ENCODE measurements around the gene STARD3. TPM values are rescaled to one million over a fixed set of nuclear protein-coding genes. Genes with fewer than 3 reads are reported as not detected.

The STARD3 gene
- total RNA-seq, 2 donors from 2014 or later: 60.3 to 60.5 TPM

- Mint-ChIP-seq H3K36me3 (ENCODE audit: low read depth) (peaks cover 3% of the 10 kb centered on the region), H3K27me3 (ENCODE audit: insufficient read depth) (no peaks in the 10 kb centered on the region), H3K9me3 (no peaks in the 10 kb centered on the region), H3K4me1 (peaks cover 32% of the 10 kb centered on the region), H3K4me3 (no peak overlapping the region), H3K27ac (no peak overlapping the region)
- Histone ChIP-seq H3K9me3 (ENCODE audit: control insufficient read depth, low read length) (no peaks in the 10 kb centered on the region), H3K36me3 (ENCODE audit: control insufficient read depth, insufficient read depth, low read length) (no peaks in the 10 kb centered on the region), H3K4me1 (ENCODE audit: control insufficient read depth, insufficient read depth, low read length) (peaks cover 22% of the 10 kb centered on the region), H3K9ac (ENCODE audit: extremely low read depth, low read length, poor library complexity, severe bottlenecking) (no peak overlapping the region), H3K27ac (ENCODE audit: low read depth, low read length) (no peak overlapping the region), H3K27me3 (ENCODE audit: control insufficient read depth, insufficient read depth, low read length, poor library complexity, severe bottlenecking) (no peaks in the 10 kb centered on the region), H3K4me3 (ENCODE audit: low read length) (no peak overlapping the region)
- TF ChIP-seq CTCF (conservative IDR thresholded peaks at IDR 0.05): no peak
- DNase-seq: no peak
- 95 to 99% methylated on average over 11 to 15 of the region's 15 CpGs for WGBS, 2 experiments (ENCODE audit: insufficient coverage in 1 of 2, insufficient read length in 1 of 2)
Measured at GRCh38 chr17:39648616-39649366, 11.8 kb downstream of the STARD3 start.

GRCh38 chr17:39650121-39650579 is 13.2 kb downstream of the STARD3 start:
- no peak for TF ChIP-seq CTCF (conservative IDR thresholded peaks at IDR 0.05)
- Mint-ChIP-seq H3K4me3 (no peak overlapping the region), H3K4me1 (peaks cover 25% of the 10 kb centered on the region), H3K36me3 (ENCODE audit: low read depth) (peaks cover 10% of the 10 kb centered on the region), H3K27me3 (ENCODE audit: insufficient read depth) (no peaks in the 10 kb centered on the region), H3K27ac (no peak overlapping the region), H3K9me3 (no peaks in the 10 kb centered on the region)
- no peak for DNase-seq
- no peaks in the 10 kb centered on the region for H3K36me3 ChIP-seq (ENCODE audit: control insufficient read depth, insufficient read depth, low read length)
- H3K27ac ChIP-seq (ENCODE audit: low read depth, low read length): no peak overlapping the region
- no peaks in the 10 kb centered on the region for H3K27me3 ChIP-seq (ENCODE audit: control insufficient read depth, insufficient read depth, low read length, poor library complexity, severe bottlenecking)
- H3K4me1 ChIP-seq (ENCODE audit: control insufficient read depth, insufficient read depth, low read length): peaks cover 18% of the 10 kb centered on the region
- no peaks in the 10 kb centered on the region for H3K9me3 ChIP-seq (ENCODE audit: control insufficient read depth, low read length)
- no peak overlapping the region for H3K4me3 ChIP-seq (ENCODE audit: low read length)
- 91 to 94% methylated on average over 9 to 11 of the region's 11 CpGs for WGBS, 2 experiments (ENCODE audit: insufficient coverage in 1 of 2, insufficient read length in 1 of 2)
- H3K9ac ChIP-seq (ENCODE audit: extremely low read depth, low read length, poor library complexity, severe bottlenecking): no peak overlapping the region

GRCh38 chr17:39651923-39652586 is 15.1 kb downstream of the STARD3 start:
- H3K36me3 Mint-ChIP-seq (ENCODE audit: low read depth): peaks cover 13% of the 10 kb centered on the region
- H3K9me3 Mint-ChIP-seq: no peaks in the 10 kb centered on the region

More at GRCh38 chr17:39651923-39652586, 15.1 kb downstream of the STARD3 start:
- Histone ChIP-seq H3K4me3 (ENCODE audit: low read length) (no peak overlapping the region), H3K27me3 (ENCODE audit: control insufficient read depth, insufficient read depth, low read length, poor library complexity, severe bottlenecking) (no peaks in the 10 kb centered on the region), H3K9me3 (ENCODE audit: control insufficient read depth, low read length) (no peaks in the 10 kb centered on the region), H3K27ac (ENCODE audit: low read depth, low read length) (peak overlapping the region; percentile 93), H3K36me3 (ENCODE audit: control insufficient read depth, insufficient read depth, low read length) (no peaks in the 10 kb centered on the region), H3K9ac (ENCODE audit: extremely low read depth, low read length, poor library complexity, severe bottlenecking) (peak overlapping the region; percentile 32), H3K4me1 (ENCODE audit: control insufficient read depth, insufficient read depth, low read length) (peaks cover 16% of the 10 kb centered on the region)
- TF ChIP-seq CTCF (conservative IDR thresholded peaks at IDR 0.05): no peak
- WGBS, 2 experiments (ENCODE audit: insufficient coverage in 1 of 2, insufficient read length in 1 of 2): 75 to 78% methylated on average over 5 to 8 of the region's 8 CpGs
- Mint-ChIP-seq H3K4me3 (no peak overlapping the region), H3K27ac (peak overlapping the region; percentile 92), H3K27me3 (ENCODE audit: insufficient read depth) (no peaks in the 10 kb centered on the region), H3K4me1 (peaks cover 24% of the 10 kb centered on the region)
- no peak for DNase-seq
